Adipocyte (in vitro differentiated cells): ENCODE data around the gene USP35.

Experiments
- DNase-seq: peaks from one replicate; pipeline ENCODE4 v3.0.0-alpha.2; 2015; ENCODE audit warnings: low read depth
- H3K27me3 ChIP-seq: replicated peaks from 2 replicates; pipeline ENCODE4 v1.7.0; 2013; ENCODE audit warnings: mild to moderate bottlenecking, low read length, moderate library complexity; ENCODE audit not compliant: control insufficient read depth, insufficient read depth
- H3K36me3 ChIP-seq: 2 replicates; pipeline ENCODE4 v1.7.0; 2013; ENCODE audit warnings: low read length, mild to moderate bottlenecking, moderate library complexity; ENCODE audit not compliant: control insufficient read depth, insufficient read depth, severe bottlenecking
- H3K4me1 ChIP-seq: 2 replicates; pipeline ENCODE4 v1.7.0; 2013; ENCODE audit warnings: mild to moderate bottlenecking, low read length, moderate library complexity; ENCODE audit not compliant: control insufficient read depth, insufficient read depth
- H3K4me3 ChIP-seq: 2 replicates; pipeline ENCODE4 v1.7.0; 2013; ENCODE audit warnings: mild to moderate bottlenecking, low read length, moderate library complexity
- H3K9ac ChIP-seq: 2 replicates; pipeline ENCODE4 v1.7.0; 2013; ENCODE audit warnings: mild to moderate bottlenecking, low read length, moderate library complexity
- H3K9me3 ChIP-seq: 2 replicates; pipeline ENCODE4 v1.7.0; 2013; ENCODE audit warnings: mild to moderate bottlenecking, low read length, moderate library complexity; ENCODE audit not compliant: control insufficient read depth

Gene USP35

GRCh38 chr11:78250099-78250498 lies 61.4 kb downstream of the USP35 start:
- H3K27me3 ChIP-seq = no peaks in the 10 kb centered on the region
- no peak overlapping the region for H3K9ac ChIP-seq
- no peak overlapping the region for H3K4me3 ChIP-seq
- peaks cover 8% of the 10 kb centered on the region for H3K4me1 ChIP-seq
- no peaks in the 10 kb centered on the region for H3K9me3 ChIP-seq
- DNase-seq = no peak
- peaks cover 27% of the 10 kb centered on the region for H3K36me3 ChIP-seq

- H3K27me3 ChIP-seq = no peaks in the 10 kb centered on the region
- DNase-seq = peak; percentile 39
- peaks cover 25% of the 10 kb centered on the region for H3K36me3 ChIP-seq
- no peak overlapping the region for H3K4me3 ChIP-seq
- no peaks in the 10 kb centered on the region for H3K9me3 ChIP-seq
- no peak overlapping the region for H3K9ac ChIP-seq
- H3K4me1 ChIP-seq = peaks cover 16% of the 10 kb centered on the region
Observed at GRCh38 chr11:78251083-78251775, 62.5 kb downstream of the USP35 start.

GRCh38 chr11:78253797-78254196 lies 65.1 kb downstream of the USP35 start:
- Histone ChIP-seq H3K36me3 (peaks cover 12% of the 10 kb centered on the region), H3K27me3 (no peaks in the 10 kb centered on the region), H3K9me3 (no peaks in the 10 kb centered on the region), H3K9ac (no peak overlapping the region), H3K4me1 (peaks cover 28% of the 10 kb centered on the region), H3K4me3 (no peak overlapping the region)
- DNase-seq = no peak

GRCh38 chr11:78254268-78254667 lies 65.5 kb downstream of the USP35 start:
- no peak overlapping the region for H3K9ac ChIP-seq
- no peak for DNase-seq
- no peaks in the 10 kb centered on the region for H3K9me3 ChIP-seq
- H3K36me3 ChIP-seq = peaks cover 10% of the 10 kb centered on the region
- peaks cover 29% of the 10 kb centered on the region for H3K4me1 ChIP-seq
- H3K4me3 ChIP-seq = no peak overlapping the region
- no peaks in the 10 kb centered on the region for H3K27me3 ChIP-seq

GRCh38 chr11:78255919-78256318 lies 67.2 kb downstream of the USP35 start:
- H3K9ac ChIP-seq = no peak overlapping the region
- H3K36me3 ChIP-seq = no peaks in the 10 kb centered on the region
- no peaks in the 10 kb centered on the region for H3K9me3 ChIP-seq
- H3K27me3 ChIP-seq = no peaks in the 10 kb centered on the region
- H3K4me3 ChIP-seq = no peak overlapping the region
- no peak for DNase-seq
- peaks cover 34% of the 10 kb centered on the region for H3K4me1 ChIP-seq

- no peaks in the 10 kb centered on the region for H3K27me3 ChIP-seq
- peak; percentile 89 for DNase-seq
Observed at GRCh38 chr11:78256962-78257361, 68.2 kb downstream of the USP35 start.

GRCh38 chr11:78257654-78258053 lies 68.9 kb downstream of the USP35 start:
- H3K4me1 ChIP-seq = peaks cover 26% of the 10 kb centered on the region
- no peaks in the 10 kb centered on the region for H3K9me3 ChIP-seq
- no peak overlapping the region for H3K9ac ChIP-seq
- no peaks in the 10 kb centered on the region for H3K36me3 ChIP-seq
- no peaks in the 10 kb centered on the region for H3K27me3 ChIP-seq
- no peak for DNase-seq
- no peak overlapping the region for H3K4me3 ChIP-seq

More at GRCh38 chr11:78256962-78257361, 68.2 kb downstream of the USP35 start:
- Histone ChIP-seq H3K4me1 (peaks cover 26% of the 10 kb centered on the region), H3K9me3 (no peaks in the 10 kb centered on the region), H3K36me3 (no peaks in the 10 kb centered on the region), H3K4me3 (no peak overlapping the region), H3K9ac (peak overlapping the region; percentile 42)

GRCh38 chr11:78259777-78260487 lies 71.2 kb downstream of the USP35 start:
- Histone ChIP-seq H3K4me3 (no peak overlapping the region), H3K9me3 (no peaks in the 10 kb centered on the region), H3K4me1 (peaks cover 29% of the 10 kb centered on the region), H3K27me3 (no peaks in the 10 kb centered on the region), H3K36me3 (no peaks in the 10 kb centered on the region), H3K9ac (no peak overlapping the region)
- no peak for DNase-seq

GRCh38 chr11:78261367-78261766 lies 72.6 kb downstream of the USP35 start:
- H3K27me3 ChIP-seq = no peaks in the 10 kb centered on the region
- H3K9ac ChIP-seq = no peak overlapping the region
- peaks cover 20% of the 10 kb centered on the region for H3K4me1 ChIP-seq
- DNase-seq = no peak
- H3K36me3 ChIP-seq = no peaks in the 10 kb centered on the region
- no peaks in the 10 kb centered on the region for H3K9me3 ChIP-seq
- no peak overlapping the region for H3K4me3 ChIP-seq

GRCh38 chr11:78261828-78262227 lies 73.1 kb downstream of the USP35 start:
- Histone ChIP-seq H3K4me3 (no peak overlapping the region), H3K4me1 (peaks cover 15% of the 10 kb centered on the region), H3K36me3 (no peaks in the 10 kb centered on the region), H3K27me3 (no peaks in the 10 kb centered on the region), H3K9me3 (no peaks in the 10 kb centered on the region), H3K9ac (no peak overlapping the region)
- no peak for DNase-seq

GRCh38 chr11:78262238-78262637 lies 73.5 kb downstream of the USP35 start:
- no peak for DNase-seq
- Histone ChIP-seq H3K9me3 (no peaks in the 10 kb centered on the region), H3K9ac (no peak overlapping the region), H3K4me3 (no peak overlapping the region), H3K27me3 (no peaks in the 10 kb centered on the region), H3K4me1 (peaks cover 13% of the 10 kb centered on the region), H3K36me3 (no peaks in the 10 kb centered on the region)
